Left lung (tissue), 10 donors: Measurements from ENCODE around the gene EPHA3. TPM values are rescaled to one million over a fixed set of nuclear protein-coding genes. Genes with fewer than 3 reads are reported as not detected.

Source experiments
- ATAC-seq: fragments of 200-7000 bp; cut with Tn5 transposase; one replicate; pipeline ENCODE4 v1.9.1; 2020; ENCODE audit warnings: moderate library complexity
- DNase-seq, 4 donors: peaks; one replicate each; pipeline ENCODE4 v3.0.0-alpha.2; 2013 to 2020
- H3K27ac ChIP-seq, 2 donors: fragments of 200-600 bp; sonication (generic) in 1 of 2; one replicate each; pipeline versions ENCODE4 v1.5.0 to v1.8.0; 2020 to 2021
- H3K27me3 ChIP-seq, 2 donors: fragments of 200-600 bp; sonication (generic) in 1 of 2; one replicate each; pipeline versions ENCODE4 v1.5.0 to v1.8.0; 2020 to 2021
- H3K36me3 ChIP-seq, 2 donors: fragments of 200-600 bp; sonication (generic) in 1 of 2; one replicate each; pipeline versions ENCODE4 v1.5.0 to v1.8.0; 2020 to 2021
- H3K4me1 ChIP-seq, 2 donors: fragments of 200-600 bp; one replicate each; pipeline ENCODE4 v1.8.0; 2021
- H3K4me3 ChIP-seq, 2 donors: fragments of 200-600 bp; sonication (generic) in 1 of 2; one replicate each; pipeline versions ENCODE4 v1.5.0 to v1.8.0; 2020 to 2021; ENCODE audit warnings: mild to moderate bottlenecking in 1 of 2
- H3K9me3 ChIP-seq, 2 donors: fragments of 200-600 bp; sonication (generic) in 1 of 2; one replicate each; pipeline versions ENCODE4 v1.5.0 to v1.8.0; 2020 to 2021
- intact Hi-C, 2 donors: fragments of 100-400 bp; cut with DNase I; formaldehyde crosslinking; loops; one replicate each; pipeline versions ENCODE4 v1.11.2 to v1.14.2; 2022
- polyA plus RNA-seq, 6 donors: library from polyadenylated mRNA; unstranded; fragments of 120-200 nt; gene quantifications; one replicate each; pipeline ENCODE4 v1.2.1, GENCODE V29; 2013; ENCODE audit not compliant: insufficient read length in 6 of 6
- total RNA-seq, 2 donors: library from RNA; stranded (reverse); fragmentation: NEBNext Ultra II Directional; extraction: Animal tissue kit (Norgen Biotek cat#: 25700); gene quantifications; one replicate each; pipeline ENCODE4 v1.2.1, GENCODE V29; 2021
- TF ChIP-seq, protein P1 (sequence below), 2 donors: fragments of 200-600 bp; sonication (generic) in 1 of 2; IDR thresholded peaks; one replicate each; pipeline versions ENCODE4 v1.5.0 to v1.8.0; 2021; ENCODE audit warnings: antibody characterized with exemption in 2 of 2
- donor health status: DM: no; HTN: yes; CAD: no.
- donor health status: DM: no; HTN: no; CAD: no.

The EPHA3 gene
- total and polyA plus RNA-seq, 8 donors = 1.9 to 13.9 (median 11.1) TPM

GRCh38 chr3:89171687-89172545, 64.5 kb downstream of the EPHA3 start:
- Histone ChIP-seq H3K9me3 (no peaks in the 10 kb centered on the region), H3K27ac (no peak overlapping the region), H3K27me3 (no peaks in the 10 kb centered on the region), H3K4me3 (no peak overlapping the region), H3K4me1 (no peaks in the 10 kb centered on the region), H3K36me3 (no peaks in the 10 kb centered on the region)
- TF ChIP-seq, protein P1, sequence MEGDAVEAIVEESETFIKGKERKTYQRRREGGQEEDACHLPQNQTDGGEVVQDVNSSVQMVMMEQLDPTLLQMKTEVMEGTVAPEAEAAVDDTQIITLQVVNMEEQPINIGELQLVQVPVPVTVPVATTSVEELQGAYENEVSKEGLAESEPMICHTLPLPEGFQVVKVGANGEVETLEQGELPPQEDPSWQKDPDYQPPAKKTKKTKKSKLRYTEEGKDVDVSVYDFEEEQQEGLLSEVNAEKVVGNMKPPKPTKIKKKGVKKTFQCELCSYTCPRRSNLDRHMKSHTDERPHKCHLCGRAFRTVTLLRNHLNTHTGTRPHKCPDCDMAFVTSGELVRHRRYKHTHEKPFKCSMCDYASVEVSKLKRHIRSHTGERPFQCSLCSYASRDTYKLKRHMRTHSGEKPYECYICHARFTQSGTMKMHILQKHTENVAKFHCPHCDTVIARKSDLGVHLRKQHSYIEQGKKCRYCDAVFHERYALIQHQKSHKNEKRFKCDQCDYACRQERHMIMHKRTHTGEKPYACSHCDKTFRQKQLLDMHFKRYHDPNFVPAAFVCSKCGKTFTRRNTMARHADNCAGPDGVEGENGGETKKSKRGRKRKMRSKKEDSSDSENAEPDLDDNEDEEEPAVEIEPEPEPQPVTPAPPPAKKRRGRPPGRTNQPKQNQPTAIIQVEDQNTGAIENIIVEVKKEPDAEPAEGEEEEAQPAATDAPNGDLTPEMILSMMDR (IDR thresholded peaks at IDR 0.05) = no peak
- DNase-seq = no peak
- ATAC-seq = no peak
- intact Hi-C loops = no loop called here

DNA sequence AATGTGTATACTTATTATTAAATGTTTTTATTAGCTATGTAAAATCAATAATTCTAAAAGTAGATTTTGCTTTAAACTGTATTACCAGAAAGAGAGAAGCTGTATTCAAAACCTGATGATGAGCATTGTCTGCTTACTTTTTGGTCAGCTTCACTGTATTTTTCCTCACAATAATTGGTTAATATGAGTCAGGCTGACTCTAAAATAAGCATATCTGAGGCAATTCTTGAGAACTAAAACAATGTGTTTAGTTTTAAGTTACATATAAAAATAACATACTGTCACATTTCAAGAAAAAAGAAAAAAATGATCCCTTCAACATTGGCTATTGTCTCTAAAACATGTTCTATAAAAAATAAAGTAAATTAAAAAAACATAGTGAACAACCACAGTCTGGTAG, 66.1 kb downstream of the EPHA3 start:
- TF ChIP-seq, protein P1 (IDR thresholded peaks at IDR 0.05) = no peak
- no peak overlapping the region for H3K4me3 ChIP-seq
- H3K27ac ChIP-seq = no peak overlapping the region
- intact Hi-C loops = no loop called here
- no peaks in the 10 kb centered on the region for H3K9me3 ChIP-seq
- H3K27me3 ChIP-seq = no peaks in the 10 kb centered on the region
- ATAC-seq = no peak
- no peaks in the 10 kb centered on the region for H3K36me3 ChIP-seq
- H3K4me1 ChIP-seq = no peaks in the 10 kb centered on the region
- DNase-seq = no peak

GRCh38 chr3:89179355-89180001, 72.1 kb downstream of the EPHA3 start:
- Histone ChIP-seq H3K27ac (no peak overlapping the region), H3K9me3 (no peaks in the 10 kb centered on the region), H3K4me1 (no peaks in the 10 kb centered on the region), H3K27me3 (no peaks in the 10 kb centered on the region), H3K36me3 (no peaks in the 10 kb centered on the region), H3K4me3 (no peak overlapping the region)
- intact Hi-C loops = no loop called here
- ATAC-seq (no peak), DNase-seq (no peak)
- TF ChIP-seq, protein P1 (IDR thresholded peaks at IDR 0.05) = no peak

DNA sequence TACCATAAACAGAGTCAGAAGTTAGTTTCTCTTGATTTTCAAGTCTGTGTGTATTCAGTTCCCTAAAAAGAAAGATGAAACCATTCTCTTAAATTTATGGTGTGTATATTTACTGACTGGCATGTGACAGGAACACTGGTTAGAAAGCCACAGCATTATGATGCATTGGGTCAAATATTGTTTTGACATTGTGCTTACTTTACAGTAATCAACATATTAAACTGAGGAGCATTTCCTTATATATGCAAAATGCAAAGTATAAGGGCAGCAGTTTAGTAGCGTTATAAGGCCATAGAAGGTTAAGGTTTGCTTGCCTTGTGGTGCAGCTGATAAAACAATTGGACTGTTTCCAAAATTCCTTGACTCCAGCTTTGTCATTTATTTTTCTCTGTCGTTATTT, 72.9 kb downstream of the EPHA3 start:
- no peaks in the 10 kb centered on the region for H3K4me1 ChIP-seq
- no peaks in the 10 kb centered on the region for H3K9me3 ChIP-seq
- no peak overlapping the region for H3K4me3 ChIP-seq
- no peak overlapping the region for H3K27ac ChIP-seq
- DNase-seq (no peak), ATAC-seq (no peak)
- TF ChIP-seq, protein P1 (IDR thresholded peaks at IDR 0.05) = no peak
- H3K36me3 ChIP-seq = no peaks in the 10 kb centered on the region
- intact Hi-C loops = no loop called here
- no peaks in the 10 kb centered on the region for H3K27me3 ChIP-seq

GRCh38 chr3:89182056-89182455, 74.6 kb downstream of the EPHA3 start:
- Histone ChIP-seq H3K36me3 (no peaks in the 10 kb centered on the region), H3K4me3 (no peak overlapping the region), H3K27me3 (no peaks in the 10 kb centered on the region), H3K4me1 (no peaks in the 10 kb centered on the region), H3K9me3 (no peaks in the 10 kb centered on the region), H3K27ac (no peak overlapping the region)
- intact Hi-C loops = no loop called here
- TF ChIP-seq, protein P1 (IDR thresholded peaks at IDR 0.05) = no peak
- DNase-seq = no peak
- no peak for ATAC-seq
